NCI-H1436 treated with DMSO at 0.1 percent for 48 hours (cell line): ENCODE results near the gene FURIN.
A peak's percentile ranks its signal among the peaks of the same experiment; 100 is the strongest.
"Not testable (repeated sequence)": the region's sequence is repeated elsewhere in the genome, so short reads cannot be mapped to it uniquely, and the experiment has no call there.

Source experiments
- DNase-seq: peaks from one replicate; lab custom pipeline; 2025; lab: John Stamatoyannopoulos, UW

Gene FURIN

GRCh38 chr15:90868261-90868689, at the start of gene FURIN:
Gene FURIN (plus strand): TSS chr15:90868588. CDS start chr15:90875741, 7,153 bp downstream.
- no peak for DNase-seq

- DNase-seq = no peak
Observed at GRCh38 chr15:90819390-90819789, 49.0 kb upstream of the FURIN start.

- DNase-seq = no peak
Observed at GRCh38 chr15:90819850-90820249, 48.5 kb upstream of the FURIN start.

GRCh38 chr15:90820481-90820880, 47.9 kb upstream of the FURIN start:
- no peak for DNase-seq

GRCh38 chr15:90822204-90822955, 46.0 kb upstream of the FURIN start:
- DNase-seq = no peak

- DNase-seq = no peak
Observed at GRCh38 chr15:90823455-90823974, 44.9 kb upstream of the FURIN start.

GRCh38 chr15:90825115-90825899, 43.1 kb upstream of the FURIN start:
- DNase-seq = not testable (repeated sequence)

- DNase-seq = not testable (repeated sequence)
Observed at GRCh38 chr15:90826206-90826885, 42.0 kb upstream of the FURIN start.

- DNase-seq = no peak
Observed at GRCh38 chr15:90826886-90827435, 41.4 kb upstream of the FURIN start.

- no peak for DNase-seq
Observed at GRCh38 chr15:90828111-90828510, 40.3 kb upstream of the FURIN start.

- no peak for DNase-seq
Observed at GRCh38 chr15:90829126-90829525, 39.3 kb upstream of the FURIN start.

GRCh38 chr15:90829942-90830440, 38.4 kb upstream of the FURIN start:
- no peak for DNase-seq

- no peak for DNase-seq
Observed at GRCh38 chr15:90834626-90835025, 33.8 kb upstream of the FURIN start.

GRCh38 chr15:90836296-90836871, 32.0 kb upstream of the FURIN start:
- DNase-seq = no peak

GRCh38 chr15:90837094-90837493, 31.3 kb upstream of the FURIN start:
- no peak for DNase-seq

GRCh38 chr15:90838139-90838538, 30.2 kb upstream of the FURIN start:
- DNase-seq = no peak

GRCh38 chr15:90838544-90838943, 29.8 kb upstream of the FURIN start:
- no peak for DNase-seq

- peak; percentile 26 for DNase-seq
Observed at GRCh38 chr15:90839187-90840071, 29.0 kb upstream of the FURIN start.

GRCh38 chr15:90840157-90840855, 28.1 kb upstream of the FURIN start:
- no peak for DNase-seq

- no peak for DNase-seq
Observed at GRCh38 chr15:90840954-90841353, 27.4 kb upstream of the FURIN start.
